DMS53 (cell line): Measurements from ENCODE around the gene USP7.

ENCODE experiments used
- DNase-seq: peaks from one replicate; lab custom pipeline; 2025; lab: John Stamatoyannopoulos, UW

Gene USP7

GRCh38 chr16:8952281-8952751 lies 11.4 kb downstream of the USP7 start:
- no peak for DNase-seq

- DNase-seq = no peak
Observed at GRCh38 chr16:8951447-8952280, 12.0 kb downstream of the USP7 start.

GRCh38 chr16:8950580-8951077 lies 13.1 kb downstream of the USP7 start:
- DNase-seq = no peak

GRCh38 chr16:8949536-8950418 lies 13.9 kb downstream of the USP7 start:
- DNase-seq = no peak

GRCh38 chr16:8948831-8949230 lies 14.9 kb downstream of the USP7 start:
- no peak for DNase-seq

- DNase-seq = no peak
Observed at GRCh38 chr16:8948069-8948593, 15.6 kb downstream of the USP7 start.

- DNase-seq = peak; percentile 18
Observed at GRCh38 chr16:8946544-8946943, 17.2 kb downstream of the USP7 start.

GRCh38 chr16:8945626-8946296 lies 17.9 kb downstream of the USP7 start:
- no peak for DNase-seq

GRCh38 chr16:8943966-8944759 lies 19.5 kb downstream of the USP7 start:
- no peak for DNase-seq

- no peak for DNase-seq
Observed at GRCh38 chr16:8943001-8943763, 20.5 kb downstream of the USP7 start.

GRCh38 chr16:8941718-8942344 lies 21.9 kb downstream of the USP7 start:
- no peak for DNase-seq

GRCh38 chr16:8937803-8938202 lies 25.9 kb downstream of the USP7 start:
- DNase-seq = no peak

GRCh38 chr16:8936421-8936820 lies 27.3 kb downstream of the USP7 start:
- DNase-seq = peak; percentile 64

GRCh38 chr16:8935989-8936388 lies 27.7 kb downstream of the USP7 start:
- no peak for DNase-seq

- DNase-seq = no peak
Observed at GRCh38 chr16:8934601-8935000, 29.1 kb downstream of the USP7 start.

GRCh38 chr16:8931859-8932258 lies 31.8 kb downstream of the USP7 start:
- DNase-seq = no peak

GRCh38 chr16:8929086-8929748 lies 34.5 kb downstream of the USP7 start:
- no peak for DNase-seq

- DNase-seq = no peak
Observed at GRCh38 chr16:8928467-8928957, 35.2 kb downstream of the USP7 start.

GRCh38 chr16:8926827-8927226 lies 36.9 kb downstream of the USP7 start:
- no peak for DNase-seq
